H9 (cell line): ENCODE data around the gene TOPORS. TPM values are rescaled to one million over a fixed set of nuclear protein-coding genes. Genes with fewer than 3 reads are reported as not detected.
A peak's percentile ranks its signal among the peaks of the same experiment; 100 is the strongest.

Source experiments
- DNase-seq: peaks from one replicate; pipeline ENCODE4 v3.0.0-alpha.2; 2017
- H2AFZ ChIP-seq: one replicate; pipeline ENCODE4 v1.6.1; 2013; ENCODE audit warnings: mild to moderate bottlenecking, low read length, control low read depth, moderate library complexity
- H2AK5ac ChIP-seq: 2 replicates; pipeline ENCODE4 v1.6.1; 2013; ENCODE audit warnings: low read length, control low read depth, mixed read lengths; ENCODE audit not compliant: insufficient read length
- H2BK120ac ChIP-seq: one replicate; pipeline ENCODE4 v1.6.1; 2013; ENCODE audit warnings: low read depth, mild to moderate bottlenecking, low read length, control low read depth, inconsistent platforms; ENCODE audit not compliant: poor library complexity, severe bottlenecking
- H2BK12ac ChIP-seq: 2 replicates; pipeline ENCODE4 v1.6.1; 2013; ENCODE audit warnings: low read length, control low read depth, mixed read lengths, low read depth; ENCODE audit not compliant: insufficient read length
- H2BK15ac ChIP-seq: 2 replicates; pipeline ENCODE4 v1.6.1; 2013; ENCODE audit warnings: low read depth, low read length, control low read depth
- H2BK20ac ChIP-seq: one replicate; pipeline ENCODE4 v1.6.1; 2013; ENCODE audit warnings: low read depth, mild to moderate bottlenecking, low read length, control low read depth, inconsistent platforms; ENCODE audit not compliant: poor library complexity, severe bottlenecking
- H2BK5ac ChIP-seq: 2 replicates; pipeline ENCODE4 v1.6.1; 2013; ENCODE audit warnings: low read length, control low read depth, mixed read lengths; ENCODE audit not compliant: insufficient read length
- H3K14ac ChIP-seq: 2 replicates; pipeline ENCODE4 v1.6.1; 2013; ENCODE audit warnings: low read length, control low read depth; ENCODE audit not compliant: insufficient read depth
- H3K18ac ChIP-seq: 2 replicates; pipeline ENCODE4 v1.6.1; 2013; ENCODE audit warnings: low read depth, mild to moderate bottlenecking, mixed read lengths, low read length, control low read depth; ENCODE audit not compliant: insufficient read length
- H3K23ac ChIP-seq: 2 replicates; pipeline ENCODE4 v1.6.1; 2013; ENCODE audit warnings: low read length, control low read depth, mixed read lengths, low read depth; ENCODE audit not compliant: insufficient read length
- H3K23me2 ChIP-seq: 2 replicates; pipeline ENCODE4 v1.6.1; 2013; ENCODE audit warnings: low read depth, mild to moderate bottlenecking, mixed read lengths, low read length, control low read depth; ENCODE audit not compliant: insufficient read length, poor library complexity, severe bottlenecking
- H3K27ac ChIP-seq: 2 replicates; pipeline ENCODE4 v1.5.1; 2013; ENCODE audit warnings: low read length, control low read depth, mixed read lengths, low read depth; ENCODE audit not compliant: insufficient read length
- H3K27me3 ChIP-seq: 2 replicates; pipeline ENCODE4 v1.6.1; 2013; ENCODE audit warnings: low read length, control low read depth, inconsistent platforms; ENCODE audit not compliant: insufficient read depth
- H3K4ac ChIP-seq: 2 replicates; pipeline ENCODE4 v1.6.1; 2013; ENCODE audit warnings: low read depth, mild to moderate bottlenecking, control low read depth, inconsistent platforms, low read length, moderate library complexity
- H3K4me1 ChIP-seq: 2 replicates; pipeline ENCODE4 v1.6.1; 2013; ENCODE audit warnings: low read length, control low read depth, inconsistent platforms; ENCODE audit not compliant: insufficient read depth
- H3K4me2 ChIP-seq: 2 replicates; pipeline ENCODE4 v1.6.1; 2013; ENCODE audit warnings: low read length, control low read depth, mixed read lengths; ENCODE audit not compliant: insufficient read length, insufficient read depth
- H3K56ac ChIP-seq: 2 replicates; pipeline ENCODE4 v1.6.1; 2013; ENCODE audit warnings: low read depth, mild to moderate bottlenecking, mixed read lengths, low read length, control low read depth; ENCODE audit not compliant: insufficient read length
- H3K79me1 ChIP-seq: 2 replicates; pipeline ENCODE4 v1.6.1; 2013; ENCODE audit warnings: low read depth, mild to moderate bottlenecking, moderate library complexity, low read length, control low read depth, inconsistent platforms; ENCODE audit not compliant: insufficient read depth, poor library complexity, severe bottlenecking
- H3K79me2 ChIP-seq: 2 replicates; pipeline ENCODE4 v1.6.1; 2013; ENCODE audit warnings: low read length, control low read depth, inconsistent platforms; ENCODE audit not compliant: insufficient read depth
- H3K9ac ChIP-seq: 2 replicates; pipeline ENCODE4 v1.6.1; 2013; ENCODE audit warnings: low read length, control low read depth, mixed read lengths; ENCODE audit not compliant: insufficient read length; ENCODE audit errors: extremely low read depth
- H3K9me3 ChIP-seq: one replicate; pipeline ENCODE4 v1.6.1; 2013; ENCODE audit warnings: low read depth, low read length, inconsistent platforms; ENCODE audit not compliant: control insufficient read depth
- H3T11ph ChIP-seq: one replicate; pipeline ENCODE4 v1.6.1; 2013; ENCODE audit warnings: mild to moderate bottlenecking, low read length, control low read depth, inconsistent platforms
- H4K20me1 ChIP-seq: one replicate; pipeline ENCODE4 v1.6.1; 2013; ENCODE audit not compliant: control insufficient read depth, insufficient read length, insufficient read depth
- H4K5ac ChIP-seq: 2 replicates; pipeline ENCODE4 v1.6.1; 2013; ENCODE audit warnings: low read depth, mild to moderate bottlenecking, mixed read lengths, low read length, control low read depth; ENCODE audit not compliant: insufficient read length
- H4K8ac ChIP-seq: replicated peaks from 2 replicates; pipeline ENCODE4 v1.6.1; 2013; ENCODE audit warnings: low read length, control low read depth, mixed read lengths, low read depth; ENCODE audit not compliant: insufficient read length
- H4K91ac ChIP-seq: 2 replicates; pipeline ENCODE4 v1.6.1; 2013; ENCODE audit warnings: low read depth, mild to moderate bottlenecking, moderate library complexity, mixed read lengths, low read length, control low read depth; ENCODE audit not compliant: insufficient read length
- H3K27ac Mint-ChIP-seq, 3 experiments: 2 replicates in 2 of 3; 3 replicates in 1 of 3; pipeline ENCODE4 v1.8.0; 2020 to 2021; ENCODE audit warnings: mixed read lengths in 3 of 3, mild to moderate bottlenecking in 1 of 3, moderate library complexity in 1 of 3
- H3K27me3 Mint-ChIP-seq: 2 replicates; pipeline ENCODE4 v1.8.0; 2021; ENCODE audit warnings: low read depth, mild to moderate bottlenecking, moderate library complexity, mixed read lengths
- H3K36me3 Mint-ChIP-seq, 3 experiments: 2 replicates in 2 of 3; 3 replicates in 1 of 3; pipeline ENCODE4 v1.8.0; 2020 to 2021; ENCODE audit warnings: low read depth in 3 of 3, mixed read lengths in 3 of 3; ENCODE audit not compliant: insufficient read depth in 1 of 3
- H3K4me1 Mint-ChIP-seq, 2 experiments: 2 replicates each; pipeline ENCODE4 v1.8.0; 2020; ENCODE audit warnings: mixed read lengths in 2 of 2
- H3K4me3 Mint-ChIP-seq, 2 experiments: 2 replicates in 1 of 2; 3 replicates in 1 of 2; pipeline ENCODE4 v1.8.0; 2020 to 2021; ENCODE audit warnings: mild to moderate bottlenecking in 2 of 2, mixed read lengths in 2 of 2, moderate library complexity in 1 of 2
- H3K9me3 Mint-ChIP-seq, 2 experiments: 2 replicates in 1 of 2; 3 replicates in 1 of 2; pipeline ENCODE4 v1.8.0; 2020; ENCODE audit warnings: mild to moderate bottlenecking in 2 of 2, mixed read lengths in 2 of 2, moderate library complexity in 1 of 2
- CTCF ChIP-seq: fragments of 200-600 bp; sonication (generic); conservative IDR thresholded peaks from 3 replicates; pipeline ENCODE4 v1.8.0; 2021; ENCODE audit warnings: antibody characterized with exemption, mild to moderate bottlenecking
- WGBS: extraction: QIAGEN DNeasy Blood & Tissue Kit; methylation state at CpG from one replicate; pipeline ENCODE4 v1.1.7; 2013; ENCODE audit warnings: missing lambda C conversion rate, low lambda C conversion rate, mixed read lengths; ENCODE audit not compliant: insufficient read length; ENCODE audit errors: extremely low coverage; 5-methylcytosine and 5-hydroxymethylcytosine counted together
- total RNA-seq: library from RNA; stranded (reverse); gene quantifications from 2 replicates; pipeline ENCODE4 v1.2.1, GENCODE V29; 2021

The TOPORS gene
- total RNA-seq, 1 experiment from 2014 or later, result 31.9 TPM

- H3K23ac ChIP-seq, result no peak overlapping the region
- no peak overlapping the region for H2BK5ac ChIP-seq
- no peak overlapping the region for H4K5ac ChIP-seq
- H3K27me3 ChIP-seq, result no peaks in the 10 kb centered on the region
- Mint-ChIP-seq H3K27ac (peak overlapping the region in 2 of 3 experiments; percentile 2 to 3; a peak in 2 of 7 replicates), H3K27me3 (no peaks in the 10 kb centered on the region), H3K4me1 (peaks cover 9 to 15% of the 10 kb centered on the region in 2 experiments), H3K36me3 (peaks cover 22 to 33% (median 30%) of the 10 kb centered on the region in 3 experiments; a peak in 6 of 7 replicates), H3K9me3 (no peaks in the 10 kb centered on the region), H3K4me3 (no peak overlapping the region)
- no peak overlapping the region for H2BK120ac ChIP-seq
- no peak overlapping the region for H3K4ac ChIP-seq
- H3K79me1 ChIP-seq, result peaks cover 6% of the 10 kb centered on the region
- H3K4me1 ChIP-seq, result no peaks in the 10 kb centered on the region
- H2AK5ac ChIP-seq, result no peak overlapping the region
- no peak overlapping the region for H2BK20ac ChIP-seq
- no peak overlapping the region for H3K4me2 ChIP-seq
- H3K79me2 ChIP-seq, result peaks cover 11% of the 10 kb centered on the region; the same call in 1 of the 2 replicates
- TF ChIP-seq CTCF, result no peak
- H3K56ac ChIP-seq, result no peak overlapping the region
- no peak overlapping the region for H3K18ac ChIP-seq
- no peak overlapping the region for H2BK12ac ChIP-seq
- H3K9ac ChIP-seq, result no peak overlapping the region
- H3K27ac ChIP-seq, result no peak overlapping the region
- H2BK15ac ChIP-seq, result no peak overlapping the region
- no peak for DNase-seq
- no peaks in the 10 kb centered on the region for H3K9me3 ChIP-seq
- H4K20me1 ChIP-seq, result no peaks in the 10 kb centered on the region
- H3K23me2 ChIP-seq, result peaks cover 5% of the 10 kb centered on the region
- no peak overlapping the region for H4K8ac ChIP-seq
- no CpG with 5 or more reads among the region's 4 CpGs for WGBS
- no peak overlapping the region for H3T11ph ChIP-seq
- no peak overlapping the region for H4K91ac ChIP-seq
- H3K14ac ChIP-seq, result no peak overlapping the region
- H2AFZ ChIP-seq, result no peak overlapping the region
Measured at GRCh38 chr9:32570262-32570661, 17.9 kb upstream of the TOPORS start.
